Mucosa of descending colon (tissue), 3 donors: ENCODE measurements around the gene SLC38A10. TPM values are rescaled to one million over a fixed set of nuclear protein-coding genes. Genes with fewer than 3 reads are reported as not detected.

ENCODE experiments used
- ATAC-seq: fragments of 200-7000 bp; cut with Tn5 transposase; one replicate; pipeline ENCODE4 v1.9.1; 2020; ENCODE audit warnings: mild to moderate bottlenecking, moderate library complexity
- DNase-seq, 3 donors: peaks; one replicate each; pipeline ENCODE4 v3.0.0-alpha.2; 2020
- H3K36me3 ChIP-seq: fragments of 200-600 bp; one replicate; pipeline ENCODE4 v1.8.0; 2021; ENCODE audit warnings: low read depth, mild to moderate bottlenecking
- H3K4me1 ChIP-seq: fragments of 200-600 bp; one replicate; pipeline ENCODE4 v1.8.0; 2021; ENCODE audit warnings: low read depth, mild to moderate bottlenecking
- H3K4me3 ChIP-seq: fragments of 200-600 bp; one replicate; pipeline ENCODE4 v1.8.0; 2021; ENCODE audit warnings: mild to moderate bottlenecking
- H3K9me3 ChIP-seq: fragments of 200-600 bp; one replicate; pipeline ENCODE4 v1.8.0; 2021; ENCODE audit warnings: mild to moderate bottlenecking
- CTCF ChIP-seq: fragments of 200-600 bp; IDR thresholded peaks from one replicate; pipeline ENCODE4 v1.8.0; 2022; ENCODE audit warnings: antibody characterized with exemption, mild to moderate bottlenecking
- intact Hi-C, 2 donors: fragments of 100-400 bp; cut with DNase I in 1 of 2; cut with micrococcal nuclease in 1 of 2; formaldehyde crosslinking; loops; one replicate each; pipeline versions ENCODE4 v1.11.0 to v1.11.1; 2022; cut with DNase I, micrococcal nuclease
- total RNA-seq, 3 donors: library from RNA; stranded (reverse); fragmentation: NEBNext Ultra II Directional in 2 of 3; extraction: Animal tissue kit (Norgen Biotek cat#: 25700) in 2 of 3; gene quantifications; one replicate each; pipeline versions ENCODE4 v1.2.1 to v1.2.4, GENCODE V29; 2021 to 2023
- donor health status: DM: no; HTN: no; CAD: no; lungs with moderate emphysema.
- donor health status: DM: no; HTN: no; CAD: no.
- donor health status: DM: no; HTN: yes; CAD: no.

SLC38A10 gene
- total RNA-seq, 3 donors from 2014 or later, result 77.0 to 95.3 (median 94.0) TPM

DNA sequence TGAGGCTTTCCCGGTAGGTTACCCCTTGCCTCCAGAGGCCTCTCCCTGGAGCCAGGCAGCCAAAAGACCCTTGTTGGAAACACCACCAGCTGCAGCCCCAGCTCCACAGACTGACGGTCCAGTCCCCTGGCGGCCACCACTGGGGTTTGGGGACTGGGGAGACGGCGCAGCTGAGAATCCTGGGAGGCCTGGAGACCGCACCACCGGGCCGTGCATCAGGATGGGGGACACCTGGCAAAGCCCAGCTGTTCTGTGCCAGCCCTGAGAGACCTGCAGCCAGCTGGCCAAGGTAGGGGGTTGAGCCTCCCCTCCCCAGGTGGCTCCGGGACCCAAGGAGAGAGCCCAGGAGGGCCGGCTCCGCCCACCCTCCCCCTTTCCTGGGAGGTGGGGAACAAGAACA lies 8.3 kb upstream of the SLC38A10 start:
- DNase-seq (no peak), ATAC-seq (no peak)
- Histone ChIP-seq H3K4me1 (peaks cover 6% of the 10 kb centered on the region), H3K9me3 (no peaks in the 10 kb centered on the region), H3K4me3 (no peak overlapping the region), H3K36me3 (no peaks in the 10 kb centered on the region)
- TF ChIP-seq CTCF, result no peak
- intact Hi-C loops, result no loop called here

DNA sequence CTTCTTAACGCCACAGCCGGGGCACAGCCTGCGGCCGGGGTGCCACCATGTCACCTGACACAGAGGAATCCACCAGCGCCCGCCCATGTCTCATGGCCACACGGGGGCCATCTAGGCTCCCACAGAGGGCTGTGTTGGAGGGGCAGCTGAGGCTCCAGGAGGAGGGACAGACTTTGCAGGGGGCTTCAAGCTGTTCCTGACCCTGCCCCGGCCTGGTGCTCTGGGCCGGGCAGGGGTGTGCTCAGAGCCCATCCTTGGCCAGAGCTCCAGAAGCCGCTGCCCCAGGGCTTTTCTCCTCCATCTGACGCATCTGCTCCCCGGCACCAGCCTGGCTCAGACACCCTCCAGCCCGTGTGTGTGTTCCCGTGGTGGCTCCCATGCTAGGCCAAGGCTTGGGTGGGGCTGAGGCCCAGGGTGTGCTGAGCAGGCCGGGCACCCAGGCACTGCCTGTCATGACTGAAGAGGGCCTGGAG lies 7.8 kb upstream of the SLC38A10 start:
- peaks cover 3% of the 10 kb centered on the region for H3K4me1 ChIP-seq
- TF ChIP-seq CTCF, result no peak
- H3K36me3 ChIP-seq, result no peaks in the 10 kb centered on the region
- peak; percentile 33 for ATAC-seq
- no peaks in the 10 kb centered on the region for H3K9me3 ChIP-seq
- no peak overlapping the region for H3K4me3 ChIP-seq
- intact Hi-C loops, result no loop called here
- no peak for DNase-seq

DNA sequence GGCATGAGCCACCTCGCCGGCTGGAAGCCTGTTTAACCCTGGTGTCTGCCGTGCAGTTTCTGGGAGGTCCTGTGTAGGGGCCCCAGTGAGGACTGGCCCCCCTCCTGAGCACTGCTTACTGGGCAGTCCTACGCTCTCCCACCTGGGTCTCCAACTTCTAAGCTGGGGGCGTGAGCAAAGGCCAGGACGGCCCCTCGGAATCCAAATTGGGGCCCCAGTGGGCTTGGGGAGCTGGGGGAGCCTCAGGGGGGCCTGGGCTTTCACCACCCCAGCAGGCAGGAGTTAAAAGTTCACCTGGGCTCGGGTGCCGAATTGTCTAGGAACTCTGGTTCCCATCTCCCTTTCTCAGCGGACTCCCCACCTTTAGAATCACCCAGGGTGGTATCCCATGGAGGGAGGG lies 7.2 kb upstream of the SLC38A10 start:
- Histone ChIP-seq H3K36me3 (no peaks in the 10 kb centered on the region), H3K4me3 (no peak overlapping the region), H3K9me3 (no peaks in the 10 kb centered on the region), H3K4me1 (peaks cover 3% of the 10 kb centered on the region)
- DNase-seq (no peak), ATAC-seq (no peak)
- intact Hi-C loops, result no loop called here
- no peak for TF ChIP-seq CTCF

GRCh38 chr17:81301195-81302144 lies 6.4 kb upstream of the SLC38A10 start:
- ATAC-seq (no peak), DNase-seq (no peak)
- H3K4me1 ChIP-seq, result peaks cover 8% of the 10 kb centered on the region
- no peak overlapping the region for H3K4me3 ChIP-seq
- intact Hi-C loops, result no loop called here
- no peak for TF ChIP-seq CTCF
- no peaks in the 10 kb centered on the region for H3K36me3 ChIP-seq
- no peaks in the 10 kb centered on the region for H3K9me3 ChIP-seq

DNA sequence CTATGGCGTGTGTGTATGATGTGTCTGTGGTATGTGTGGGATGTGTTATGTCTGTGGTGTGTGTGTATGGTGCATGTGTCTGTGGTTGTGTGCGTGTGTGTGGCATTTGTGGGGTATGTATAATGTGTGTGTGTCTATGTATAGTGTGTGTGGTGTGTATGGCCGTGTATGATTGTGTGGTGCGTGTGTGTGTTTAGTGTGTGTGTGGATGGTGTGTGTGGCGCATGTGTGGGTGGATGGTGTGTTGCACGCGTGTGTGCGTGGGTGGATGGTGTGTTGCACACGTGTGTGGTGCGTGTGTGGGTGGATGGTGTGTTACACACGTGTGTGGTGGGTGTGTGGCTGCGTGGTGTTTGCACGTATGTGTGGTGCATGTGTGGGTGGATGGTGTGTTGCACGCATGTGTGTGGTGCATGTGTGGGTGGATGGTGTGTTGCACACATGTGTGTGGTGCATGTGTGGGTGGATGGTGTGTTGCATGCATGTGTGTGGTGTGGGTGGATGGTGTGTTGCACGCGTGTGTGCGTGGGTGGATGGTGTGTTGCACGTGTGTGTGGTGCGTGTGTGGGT lies 5.6 kb upstream of the SLC38A10 start:
- no peaks in the 10 kb centered on the region for H3K9me3 ChIP-seq
- DNase-seq (no peak), ATAC-seq (no peak)
- no peak for TF ChIP-seq CTCF
- no peak overlapping the region for H3K4me3 ChIP-seq
- no peaks in the 10 kb centered on the region for H3K36me3 ChIP-seq
- intact Hi-C loops, result no loop called here
- H3K4me1 ChIP-seq, result peaks cover 8% of the 10 kb centered on the region
